ENCODE results near the gene RIN3. TPM values are rescaled to one million over a fixed set of nuclear protein-coding genes. Genes with fewer than 3 reads are reported as not detected.

RIN3 gene
- total and polyA plus RNA-seq, 10 of the 15 experiments (the other 5 are each of a cell fraction or from before 2014, with no cell fraction given), result 0.91 to 23.3 (median 6.3) TPM

DNA sequence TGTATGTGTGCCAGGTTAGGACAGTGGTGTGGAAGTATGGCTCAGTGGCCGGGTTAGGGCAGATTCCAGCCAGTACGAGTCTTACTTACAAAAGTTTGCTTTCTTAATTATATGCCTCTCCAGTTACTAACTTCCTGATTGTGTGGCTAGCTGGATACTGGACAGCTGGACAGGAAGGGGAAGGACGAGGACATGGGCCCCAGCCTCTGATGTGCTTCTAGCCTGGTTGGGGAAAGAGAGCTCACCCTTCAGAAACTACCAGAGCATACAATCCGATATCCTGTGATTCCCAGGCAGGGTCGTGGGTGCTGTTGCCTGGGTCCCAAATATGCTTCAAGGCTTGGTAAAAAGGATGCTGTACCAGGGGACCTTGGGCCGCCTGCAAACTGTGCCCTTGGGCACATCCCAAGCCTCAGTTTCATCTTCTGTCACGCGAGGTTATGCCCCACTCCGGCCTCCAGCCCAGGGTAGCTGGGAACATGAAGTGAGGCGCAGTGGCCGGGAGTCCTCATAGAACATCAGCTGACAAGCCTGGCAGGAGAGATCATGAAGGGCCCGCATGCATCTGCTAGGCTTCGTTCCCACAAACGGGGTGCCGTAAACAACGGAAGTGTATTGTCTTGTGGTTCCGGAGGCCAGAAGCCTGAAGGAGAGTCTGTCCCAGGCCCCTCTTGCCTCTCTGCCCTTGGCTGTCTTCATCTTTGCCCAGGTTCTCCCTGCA is 23.2 kb upstream of the RIN3 start (continued):
- TF ChIP-seq, protein P1, sequence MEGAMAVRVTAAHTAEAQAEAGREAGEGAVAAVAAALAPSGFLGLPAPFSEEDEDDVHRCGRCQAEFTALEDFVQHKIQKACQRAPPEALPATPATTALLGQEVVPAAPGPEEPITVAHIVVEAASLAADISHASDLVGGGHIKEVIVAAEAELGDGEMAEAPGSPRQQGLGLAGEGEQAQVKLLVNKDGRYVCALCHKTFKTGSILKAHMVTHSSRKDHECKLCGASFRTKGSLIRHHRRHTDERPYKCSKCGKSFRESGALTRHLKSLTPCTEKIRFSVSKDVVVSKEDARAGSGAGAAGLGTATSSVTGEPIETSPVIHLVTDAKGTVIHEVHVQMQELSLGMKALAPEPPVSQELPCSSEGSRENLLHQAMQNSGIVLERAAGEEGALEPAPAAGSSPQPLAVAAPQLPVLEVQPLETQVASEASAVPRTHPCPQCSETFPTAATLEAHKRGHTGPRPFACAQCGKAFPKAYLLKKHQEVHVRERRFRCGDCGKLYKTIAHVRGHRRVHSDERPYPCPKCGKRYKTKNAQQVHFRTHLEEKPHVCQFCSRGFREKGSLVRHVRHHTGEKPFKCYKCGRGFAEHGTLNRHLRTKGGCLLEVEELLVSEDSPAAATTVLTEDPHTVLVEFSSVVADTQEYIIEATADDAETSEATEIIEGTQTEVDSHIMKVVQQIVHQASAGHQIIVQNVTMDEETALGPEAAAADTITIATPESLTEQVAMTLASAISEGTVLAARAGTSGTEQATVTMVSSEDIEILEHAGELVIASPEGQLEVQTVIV (IDR thresholded peaks at IDR 0.05; ENCODE audit: borderline replicate concordance, partially characterized antibody), result no peak
- TF ChIP-seq BCL11A (IDR thresholded peaks at IDR 0.05; ENCODE audit: low read depth, low read length) (no peak), NR2C1 (IDR thresholded peaks at IDR 0.05) (no peak)
- TF ChIP-seq, protein P2, sequence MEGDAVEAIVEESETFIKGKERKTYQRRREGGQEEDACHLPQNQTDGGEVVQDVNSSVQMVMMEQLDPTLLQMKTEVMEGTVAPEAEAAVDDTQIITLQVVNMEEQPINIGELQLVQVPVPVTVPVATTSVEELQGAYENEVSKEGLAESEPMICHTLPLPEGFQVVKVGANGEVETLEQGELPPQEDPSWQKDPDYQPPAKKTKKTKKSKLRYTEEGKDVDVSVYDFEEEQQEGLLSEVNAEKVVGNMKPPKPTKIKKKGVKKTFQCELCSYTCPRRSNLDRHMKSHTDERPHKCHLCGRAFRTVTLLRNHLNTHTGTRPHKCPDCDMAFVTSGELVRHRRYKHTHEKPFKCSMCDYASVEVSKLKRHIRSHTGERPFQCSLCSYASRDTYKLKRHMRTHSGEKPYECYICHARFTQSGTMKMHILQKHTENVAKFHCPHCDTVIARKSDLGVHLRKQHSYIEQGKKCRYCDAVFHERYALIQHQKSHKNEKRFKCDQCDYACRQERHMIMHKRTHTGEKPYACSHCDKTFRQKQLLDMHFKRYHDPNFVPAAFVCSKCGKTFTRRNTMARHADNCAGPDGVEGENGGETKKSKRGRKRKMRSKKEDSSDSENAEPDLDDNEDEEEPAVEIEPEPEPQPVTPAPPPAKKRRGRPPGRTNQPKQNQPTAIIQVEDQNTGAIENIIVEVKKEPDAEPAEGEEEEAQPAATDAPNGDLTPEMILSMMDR (IDR thresholded peaks at IDR 0.05 in 2 of 3, conservative IDR thresholded peaks at IDR 0.05 in 1 of 3; ENCODE audit: control insufficient read depth in 2 of 3, extremely low read depth in 1 of 3, insufficient read depth in 1 of 3, low read depth in 3 of 3, low read length in 3 of 3), result no peak
- TF ChIP-seq, protein P3, sequence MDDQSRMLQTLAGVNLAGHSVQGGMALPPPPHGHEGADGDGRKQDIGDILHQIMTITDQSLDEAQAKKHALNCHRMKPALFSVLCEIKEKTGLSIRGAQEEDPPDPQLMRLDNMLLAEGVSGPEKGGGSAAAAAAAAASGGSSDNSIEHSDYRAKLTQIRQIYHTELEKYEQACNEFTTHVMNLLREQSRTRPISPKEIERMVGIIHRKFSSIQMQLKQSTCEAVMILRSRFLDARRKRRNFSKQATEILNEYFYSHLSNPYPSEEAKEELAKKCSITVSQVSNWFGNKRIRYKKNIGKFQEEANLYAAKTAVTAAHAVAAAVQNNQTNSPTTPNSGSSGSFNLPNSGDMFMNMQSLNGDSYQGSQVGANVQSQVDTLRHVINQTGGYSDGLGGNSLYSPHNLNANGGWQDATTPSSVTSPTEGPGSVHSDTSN (IDR thresholded peaks at IDR 0.05; ENCODE audit: insufficient replicate concordance, low read depth, low read length), result no peak

DNA sequence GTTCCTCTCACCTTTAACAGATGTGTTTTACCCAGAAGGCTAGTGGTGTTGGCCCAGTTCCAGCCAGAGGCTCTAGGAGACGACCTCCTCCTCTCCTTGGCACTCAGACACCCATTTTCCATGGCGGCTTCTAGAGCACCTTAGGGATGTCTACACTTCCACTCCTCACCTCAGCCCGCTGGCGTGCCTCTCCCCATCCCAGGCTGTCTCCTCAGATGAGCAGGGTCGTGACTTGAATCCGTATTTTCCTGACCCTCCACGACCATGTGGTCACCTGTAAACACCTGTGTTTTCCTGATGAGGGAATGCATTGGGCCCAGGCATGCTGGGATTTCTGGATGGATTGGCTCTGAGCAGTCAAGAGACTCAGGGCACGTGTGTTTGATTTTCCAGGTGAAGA is 21.8 kb upstream of the RIN3 start:
- intact Hi-C loops (cut with micrococcal nuclease; ENCODE audit: unreplicated experiment), result no loop called here
- in situ Hi-C loops (cut with MboI), result no loop called here
- ATAC-seq, result no peak
- ChIA-PET RAD21 (ENCODE audit: unreplicated experiment) (no interaction called here), POLR2A (no interaction called here), CTCF (no interaction called here), SMC1A (ENCODE audit: uncharacterized antibody, unreplicated experiment) (no interaction called here)
- no peak overlapping the region for H2AFZ ChIP-seq (ENCODE audit: control insufficient read depth, low read depth, low read length)
- no peak overlapping the region for H3K4me2 ChIP-seq (ENCODE audit: control insufficient read depth, insufficient read depth)
- no peak for DNase-seq (ENCODE audit: low read depth, low spot score)
- H3K27me3 ChIP-seq (replicated peaks in 1 of 2; ENCODE audit: control insufficient read depth in 2 of 2, insufficient read depth in 2 of 2, low read length in 1 of 2), result no peaks in the 10 kb centered on the region; a peak in 2 of 4 replicates
- no peaks in the 10 kb centered on the region for H4K20me1 ChIP-seq (ENCODE audit: control insufficient read depth, insufficient read depth)
- H3K9me3 ChIP-seq (replicated peaks; ENCODE audit: control insufficient read depth, insufficient read depth, low read length), result no peaks in the 10 kb centered on the region
- H3K4me1 ChIP-seq (ENCODE audit: control insufficient read depth, insufficient read depth, low read length), result peaks cover 8% of the 10 kb centered on the region
- H3K36me3 ChIP-seq (ENCODE audit: control insufficient read depth in 2 of 2, insufficient read depth in 2 of 2, low read length in 1 of 2), result no peaks in the 10 kb centered on the region
- WGBS (ENCODE audit: insufficient coverage, insufficient replicate concordance, low lambda C conversion rate, missing lambda C conversion rate), result 42% methylated on average over 8 of the region's 8 CpGs
- TF ChIP-seq TAF1 (IDR thresholded peaks at IDR 0.05; ENCODE audit: borderline replicate concordance, low read depth, low read length) (no peak), RUNX3 (IDR thresholded peaks at IDR 0.05; ENCODE audit: low read length) (no peak), ZNF217 (IDR thresholded peaks at IDR 0.05) (no peak)
- no peak overlapping the region for H3K27ac ChIP-seq (ENCODE audit: control insufficient read depth, insufficient read depth)
- no TSS peak for BruUV-seq (replicated peaks)
- H3K4me3 ChIP-seq, result no peak overlapping the region
- no peaks in the 10 kb centered on the region for H3K79me2 ChIP-seq (ENCODE audit: control insufficient read depth, insufficient read depth, low read length)
- no peak overlapping the region for H3K9ac ChIP-seq (ENCODE audit: control insufficient read depth, insufficient read depth, low read length)
- no peak for FAIRE-seq
